ENCODE measurements around the gene CTSC.
"Not testable (repeated sequence)": the region's sequence is repeated elsewhere in the genome, so short reads cannot be mapped to it uniquely, and the experiment has no call there.

The CTSC gene

DNA sequence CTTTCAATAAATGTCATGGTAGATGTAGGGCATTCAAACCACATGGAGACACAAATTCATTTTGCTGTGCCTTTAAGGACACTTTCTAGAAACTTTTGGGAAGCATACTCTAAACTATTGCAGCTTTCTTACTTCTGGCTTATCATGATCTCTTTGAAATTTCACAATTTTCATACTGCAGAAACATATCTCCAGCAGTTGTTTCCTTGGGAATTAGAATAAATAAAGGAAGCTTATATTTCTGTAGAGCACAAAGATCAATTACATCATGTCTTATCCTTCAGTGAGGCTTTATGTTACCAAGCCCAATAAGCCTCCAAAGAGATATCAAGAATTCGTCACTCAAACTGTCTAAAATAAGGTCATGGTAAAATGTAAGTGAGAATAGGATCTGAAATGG, 87.8 kb downstream of the CTSC start:
- DNase-seq (ENCODE audit: low read depth, low spot score), result no peak
- in situ Hi-C loops (cut with HindIII; ENCODE audit: low sequenced_read_pairs), result no loop called here
- no peak for TF ChIP-seq CTCF (IDR thresholded peaks at IDR 0.05; ENCODE audit: low read depth, low read length)
- H3K4me3 ChIP-seq (ENCODE audit: low read depth, low read length), result no peak overlapping the region

GRCh38 chr11:88246696-88247095, 90.8 kb downstream of the CTSC start:
- no peak overlapping the region for H3K4me3 ChIP-seq (ENCODE audit: low read depth, low read length)
- TF ChIP-seq CTCF (IDR thresholded peaks at IDR 0.05; ENCODE audit: low read depth, low read length), result no peak
- in situ Hi-C loops (cut with HindIII; ENCODE audit: low sequenced_read_pairs), result no loop called here
- DNase-seq (ENCODE audit: low read depth, low spot score), result peak; percentile 75

- DNase-seq (ENCODE audit: low read depth, low spot score); H3K4me3 ChIP-seq (ENCODE audit: low read depth, low read length); in situ Hi-C loops (cut with HindIII; ENCODE audit: low sequenced_read_pairs): not testable (repeated sequence)
Observed at GRCh38 chr11:88245576-88245975, 92.0 kb downstream of the CTSC start.

Measured in astrocyte of the spinal cord (primary cell).